HL-60 (cell line): ENCODE data around the gene ITPK1.

Experiments
- DNase-seq, 2 experiments: peaks; one replicate each; pipeline ENCODE4 v3.0.0-alpha.2; 2010 to 2020; ENCODE audit warnings: low read depth in 1 of 2, low spot score in 1 of 2
- H3K27ac ChIP-seq: fragments of 250-450 bp; sonication (Bioruptor Pico); replicated peaks from 2 replicates; pipeline ENCODE4 v1.5.1; 2020; ENCODE audit warnings: mild to moderate bottlenecking, moderate library complexity
- H3K27me3 ChIP-seq: fragments of 250-450 bp; sonication (Bioruptor Pico); 2 replicates; pipeline ENCODE4 v1.5.1; 2021; ENCODE audit warnings: mild to moderate bottlenecking, moderate library complexity; ENCODE audit not compliant: insufficient read depth, poor library complexity, severe bottlenecking
- H3K4me3 ChIP-seq: replicated peaks from 2 replicates; pipeline ENCODE4 v1.5.1; 2011; ENCODE audit warnings: mild to moderate bottlenecking, control low read depth, low read length; ENCODE audit not compliant: insufficient read depth
- GABPA ChIP-seq: IDR thresholded peaks from 2 replicates; pipeline ENCODE4 v1.6.1; 2012; ENCODE audit warnings: low read depth
- POLR2AphosphoS5 ChIP-seq: IDR thresholded peaks from 2 replicates; pipeline ENCODE4 v1.6.1; 2012; ENCODE audit warnings: low read depth
- SPI1 ChIP-seq: IDR thresholded peaks from 2 replicates; pipeline ENCODE4 v1.6.1; 2012; ENCODE audit warnings: low read depth, mild to moderate bottlenecking, borderline replicate concordance
- TF ChIP-seq, protein P1 (sequence below): IDR thresholded peaks from 2 replicates; pipeline ENCODE4 v1.6.1; 2012; ENCODE audit warnings: low read depth; ENCODE audit not compliant: insufficient replicate concordance
- TF ChIP-seq, protein P2 (sequence below): IDR thresholded peaks from one replicate; pipeline ENCODE4 v1.5.1; 2011; ENCODE audit warnings: low read length, control low read depth, inconsistent platforms; ENCODE audit not compliant: insufficient read depth

Gene ITPK1

DNA sequence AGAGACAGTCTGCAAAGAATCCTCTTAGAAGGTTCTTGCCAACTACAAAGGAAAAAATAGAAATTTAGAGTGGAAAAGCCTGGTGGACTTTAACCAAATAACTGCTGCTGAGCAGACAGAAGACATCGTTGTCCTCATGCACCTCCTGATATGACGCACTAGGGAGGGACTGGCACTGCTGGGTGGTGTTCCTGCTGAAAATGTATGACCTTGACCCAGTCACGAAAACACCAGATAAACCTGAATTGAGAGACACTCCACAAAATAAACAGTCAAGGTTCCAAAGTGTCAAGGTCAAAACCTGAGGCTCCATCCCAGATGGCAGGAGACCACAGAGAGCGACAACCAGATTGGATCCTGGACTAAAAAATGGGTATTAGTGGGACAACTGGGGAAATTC is 130.8 kb downstream of the ITPK1 start:
- TF ChIP-seq, protein P1, sequence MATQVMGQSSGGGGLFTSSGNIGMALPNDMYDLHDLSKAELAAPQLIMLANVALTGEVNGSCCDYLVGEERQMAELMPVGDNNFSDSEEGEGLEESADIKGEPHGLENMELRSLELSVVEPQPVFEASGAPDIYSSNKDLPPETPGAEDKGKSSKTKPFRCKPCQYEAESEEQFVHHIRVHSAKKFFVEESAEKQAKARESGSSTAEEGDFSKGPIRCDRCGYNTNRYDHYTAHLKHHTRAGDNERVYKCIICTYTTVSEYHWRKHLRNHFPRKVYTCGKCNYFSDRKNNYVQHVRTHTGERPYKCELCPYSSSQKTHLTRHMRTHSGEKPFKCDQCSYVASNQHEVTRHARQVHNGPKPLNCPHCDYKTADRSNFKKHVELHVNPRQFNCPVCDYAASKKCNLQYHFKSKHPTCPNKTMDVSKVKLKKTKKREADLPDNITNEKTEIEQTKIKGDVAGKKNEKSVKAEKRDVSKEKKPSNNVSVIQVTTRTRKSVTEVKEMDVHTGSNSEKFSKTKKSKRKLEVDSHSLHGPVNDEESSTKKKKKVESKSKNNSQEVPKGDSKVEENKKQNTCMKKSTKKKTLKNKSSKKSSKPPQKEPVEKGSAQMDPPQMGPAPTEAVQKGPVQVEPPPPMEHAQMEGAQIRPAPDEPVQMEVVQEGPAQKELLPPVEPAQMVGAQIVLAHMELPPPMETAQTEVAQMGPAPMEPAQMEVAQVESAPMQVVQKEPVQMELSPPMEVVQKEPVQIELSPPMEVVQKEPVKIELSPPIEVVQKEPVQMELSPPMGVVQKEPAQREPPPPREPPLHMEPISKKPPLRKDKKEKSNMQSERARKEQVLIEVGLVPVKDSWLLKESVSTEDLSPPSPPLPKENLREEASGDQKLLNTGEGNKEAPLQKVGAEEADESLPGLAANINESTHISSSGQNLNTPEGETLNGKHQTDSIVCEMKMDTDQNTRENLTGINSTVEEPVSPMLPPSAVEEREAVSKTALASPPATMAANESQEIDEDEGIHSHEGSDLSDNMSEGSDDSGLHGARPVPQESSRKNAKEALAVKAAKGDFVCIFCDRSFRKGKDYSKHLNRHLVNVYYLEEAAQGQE: no peak
- no peak for TF ChIP-seq GABPA
- no peak for TF ChIP-seq SPI1
- TF ChIP-seq, protein P2, sequence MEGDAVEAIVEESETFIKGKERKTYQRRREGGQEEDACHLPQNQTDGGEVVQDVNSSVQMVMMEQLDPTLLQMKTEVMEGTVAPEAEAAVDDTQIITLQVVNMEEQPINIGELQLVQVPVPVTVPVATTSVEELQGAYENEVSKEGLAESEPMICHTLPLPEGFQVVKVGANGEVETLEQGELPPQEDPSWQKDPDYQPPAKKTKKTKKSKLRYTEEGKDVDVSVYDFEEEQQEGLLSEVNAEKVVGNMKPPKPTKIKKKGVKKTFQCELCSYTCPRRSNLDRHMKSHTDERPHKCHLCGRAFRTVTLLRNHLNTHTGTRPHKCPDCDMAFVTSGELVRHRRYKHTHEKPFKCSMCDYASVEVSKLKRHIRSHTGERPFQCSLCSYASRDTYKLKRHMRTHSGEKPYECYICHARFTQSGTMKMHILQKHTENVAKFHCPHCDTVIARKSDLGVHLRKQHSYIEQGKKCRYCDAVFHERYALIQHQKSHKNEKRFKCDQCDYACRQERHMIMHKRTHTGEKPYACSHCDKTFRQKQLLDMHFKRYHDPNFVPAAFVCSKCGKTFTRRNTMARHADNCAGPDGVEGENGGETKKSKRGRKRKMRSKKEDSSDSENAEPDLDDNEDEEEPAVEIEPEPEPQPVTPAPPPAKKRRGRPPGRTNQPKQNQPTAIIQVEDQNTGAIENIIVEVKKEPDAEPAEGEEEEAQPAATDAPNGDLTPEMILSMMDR: no peak
- TF ChIP-seq POLR2AphosphoS5: no peak
- Histone ChIP-seq H3K4me3 (no peak overlapping the region), H3K27me3 (no peaks in the 10 kb centered on the region), H3K27ac (no peak overlapping the region)
- DNase-seq: no peak

DNA sequence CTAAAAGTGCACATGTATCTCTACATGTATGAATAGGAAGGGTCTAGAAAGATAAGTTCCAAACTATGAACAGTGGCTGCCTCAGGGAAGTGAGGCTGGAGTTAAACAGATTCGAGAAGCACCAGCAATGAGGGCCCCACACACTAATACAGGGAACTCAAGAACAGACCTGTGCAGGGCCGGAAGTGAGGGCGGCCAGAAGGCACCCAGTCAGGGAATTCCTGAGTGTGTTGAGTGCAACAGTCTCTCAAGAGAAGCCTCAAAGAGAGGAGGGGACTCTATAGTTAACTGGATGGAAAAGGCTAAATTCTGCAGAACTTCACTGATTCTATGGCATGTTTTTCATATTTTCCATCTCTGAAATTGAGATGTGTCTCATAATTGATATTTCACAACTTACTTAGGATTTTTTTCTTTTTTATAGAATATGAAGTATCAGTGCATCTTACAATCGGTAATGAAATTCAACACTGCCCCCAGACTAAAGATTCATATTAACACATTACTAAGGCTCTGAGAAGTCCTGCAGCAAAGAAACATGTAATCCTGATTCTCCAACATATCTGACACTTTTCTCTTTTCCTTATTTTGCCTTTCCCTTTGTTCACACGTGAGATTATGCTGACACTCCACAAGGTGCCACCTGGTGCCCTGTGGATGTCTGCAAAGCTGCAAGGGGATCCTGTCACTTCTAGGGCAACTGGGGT is 131.5 kb downstream of the ITPK1 start:
- H3K27ac ChIP-seq: no peak overlapping the region
- no peak for TF ChIP-seq SPI1
- no peak for TF ChIP-seq POLR2AphosphoS5
- TF ChIP-seq, protein P2: no peak
- TF ChIP-seq GABPA: no peak
- H3K27me3 ChIP-seq: no peaks in the 10 kb centered on the region
- DNase-seq: no peak
- no peak overlapping the region for H3K4me3 ChIP-seq

DNA sequence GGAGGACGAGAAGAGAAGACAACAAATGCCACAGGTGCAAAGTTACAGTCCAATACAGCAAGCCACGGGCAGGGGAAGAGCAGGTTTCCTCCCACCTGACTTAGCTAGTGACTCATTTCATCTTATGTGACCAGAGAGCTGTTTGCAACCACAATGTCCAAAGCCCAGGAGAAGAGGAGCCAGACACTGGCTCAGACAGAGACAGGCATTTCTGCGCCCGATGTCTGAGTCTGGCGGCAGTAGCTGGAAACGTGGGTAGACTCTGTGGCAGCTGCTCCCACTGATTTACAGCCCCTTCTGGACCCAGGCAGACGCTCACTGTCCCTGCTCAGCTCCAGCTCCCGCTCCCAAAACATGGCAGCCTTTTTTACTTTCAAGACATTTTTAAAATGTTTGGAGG is 132.8 kb downstream of the ITPK1 start:
- Histone ChIP-seq H3K27me3 (no peaks in the 10 kb centered on the region), H3K27ac (no peak overlapping the region), H3K4me3 (no peak overlapping the region)
- TF ChIP-seq, protein P1: no peak
- TF ChIP-seq GABPA (no peak), SPI1 (no peak), POLR2AphosphoS5 (no peak)
- TF ChIP-seq, protein P2: no peak
- DNase-seq: no peak

DNA sequence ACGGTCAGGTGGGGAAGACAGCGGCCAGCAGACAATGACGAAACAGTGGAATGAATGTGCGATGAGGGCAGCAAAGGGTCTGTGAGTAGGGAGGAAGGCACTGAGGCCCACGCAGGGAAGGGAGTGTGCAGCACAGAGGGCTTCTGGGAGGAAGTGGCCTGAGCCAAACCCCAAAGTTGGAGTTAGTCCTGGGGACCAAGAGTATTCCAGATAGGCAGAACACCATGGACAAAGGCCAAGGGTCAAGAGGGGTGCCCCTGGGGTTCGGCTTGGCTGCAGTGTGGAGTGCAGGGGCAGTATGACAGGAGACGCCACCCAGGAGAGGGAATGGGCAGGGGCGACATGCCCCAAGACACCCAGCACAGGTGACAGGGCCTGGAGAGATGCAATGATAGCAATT is 134.0 kb downstream of the ITPK1 start:
- H3K27me3 ChIP-seq: no peaks in the 10 kb centered on the region
- no peak overlapping the region for H3K27ac ChIP-seq
- no peak overlapping the region for H3K4me3 ChIP-seq
- TF ChIP-seq, protein P1: no peak
- TF ChIP-seq POLR2AphosphoS5 (no peak), SPI1 (no peak), GABPA (no peak)
- TF ChIP-seq, protein P2: no peak
- no peak for DNase-seq
